Dedifferentiated amniotic fluid mesenchymal stem cell (primary cell): Measurements from ENCODE around the gene MARCHF10.

Experiments used
- DNase-seq: peaks from one replicate; pipeline ENCODE4 v3.0.0-alpha.2; 2016; ENCODE audit errors: extremely low spot score

The MARCHF10 gene

GRCh38 chr17:62717889-62718288 lies 90.2 kb downstream of the MARCHF10 start:
- no peak for DNase-seq

- no peak for DNase-seq
These were observed 90.6 kb downstream of the MARCHF10 start for GRCh38 chr17:62717589-62717855.

GRCh38 chr17:62716834-62717588 lies 91.1 kb downstream of the MARCHF10 start:
- DNase-seq, result no peak

- no peak for DNase-seq
These were observed 92.2 kb downstream of the MARCHF10 start for GRCh38 chr17:62715882-62716390.

DNA sequence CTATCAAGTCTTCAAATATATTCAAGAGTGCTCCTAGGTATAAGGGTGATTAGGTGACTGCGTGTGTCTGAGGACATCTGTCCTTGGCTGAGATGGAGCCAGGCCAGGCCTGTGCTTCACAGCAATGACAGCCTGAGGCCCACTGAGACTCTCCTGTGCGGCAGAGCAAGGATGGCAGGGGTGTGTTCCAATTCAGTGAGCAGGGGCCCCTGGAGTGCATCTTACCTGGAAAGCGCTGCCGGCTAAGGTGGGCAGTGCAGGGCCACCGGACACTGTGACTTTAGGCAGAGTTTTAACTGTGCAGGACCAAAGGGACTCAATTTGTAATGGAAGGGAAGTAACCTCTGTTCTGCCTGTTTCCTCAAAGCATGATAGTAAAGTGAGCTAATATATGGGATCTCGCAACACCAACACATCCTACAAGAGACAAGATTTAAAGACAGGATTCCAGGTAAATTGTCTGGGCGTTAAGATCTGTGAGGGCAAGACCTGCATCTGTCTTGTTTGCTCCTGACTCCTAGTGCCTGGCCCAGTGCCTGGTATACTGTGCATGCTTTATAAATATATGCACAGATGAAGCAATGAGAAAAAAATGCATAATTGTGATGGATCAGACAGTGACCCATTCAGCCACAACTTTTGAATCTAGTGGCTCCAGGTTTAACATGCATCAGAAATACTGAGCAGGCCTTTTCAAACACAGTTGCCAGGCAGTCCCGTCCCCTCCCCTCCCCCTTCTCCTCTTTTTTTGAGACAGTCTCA lies 93.9 kb downstream of the MARCHF10 start:
- no peak for DNase-seq

- DNase-seq, result no peak
These were observed 94.8 kb downstream of the MARCHF10 start for GRCh38 chr17:62713086-62713881.

GRCh38 chr17:62712171-62712581 lies 95.9 kb downstream of the MARCHF10 start:
- DNase-seq, result no peak

- DNase-seq, result no peak
These were observed 99.5 kb downstream of the MARCHF10 start for GRCh38 chr17:62708587-62708986.

- no peak for DNase-seq
These were observed 100.7 kb downstream of the MARCHF10 start for GRCh38 chr17:62707425-62707739.

DNA sequence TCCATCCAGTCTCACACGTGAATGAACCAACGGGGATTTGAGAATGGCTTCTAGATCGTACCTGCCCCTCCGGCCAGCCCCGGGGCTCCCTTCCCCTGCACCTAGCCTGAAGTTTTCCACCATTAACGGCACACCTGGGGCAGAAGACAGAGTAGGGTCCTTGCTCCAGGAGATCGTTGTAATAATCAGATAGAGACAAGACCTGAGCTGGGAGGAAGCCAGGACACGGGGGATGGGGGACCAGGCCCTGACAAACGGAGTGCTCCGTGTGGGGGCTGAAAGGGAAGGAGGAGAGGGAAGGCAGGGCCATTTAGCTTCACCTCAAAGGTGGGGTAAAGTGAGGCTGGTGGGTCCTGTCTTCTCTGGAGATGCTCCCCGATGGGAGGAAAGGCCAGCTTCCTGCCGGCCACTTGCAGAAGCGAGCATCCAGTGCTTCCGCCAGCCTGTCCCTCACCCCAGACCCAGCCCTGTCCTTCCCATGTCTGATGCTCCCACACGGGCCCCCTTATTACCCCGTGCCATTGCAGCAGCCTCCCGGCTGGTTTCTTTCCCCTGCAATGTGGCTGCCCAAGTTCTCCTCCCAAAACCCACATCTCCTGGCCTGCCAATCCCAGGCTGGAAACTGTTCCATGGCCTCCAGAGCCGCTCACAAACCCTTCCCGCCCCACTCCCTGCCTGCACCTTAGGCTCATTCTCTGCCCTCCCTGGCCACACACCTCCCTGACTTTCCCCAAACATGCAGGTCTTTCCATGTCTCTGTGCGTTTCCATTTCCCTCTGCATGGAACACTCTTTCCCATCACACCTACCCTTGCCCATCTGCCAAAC lies 101.3 kb downstream of the MARCHF10 start:
- DNase-seq, result no peak

- no peak for DNase-seq
These were observed 102.1 kb downstream of the MARCHF10 start for GRCh38 chr17:62705778-62706597.

GRCh38 chr17:62705156-62705777 lies 102.8 kb downstream of the MARCHF10 start:
- DNase-seq, result no peak

DNA sequence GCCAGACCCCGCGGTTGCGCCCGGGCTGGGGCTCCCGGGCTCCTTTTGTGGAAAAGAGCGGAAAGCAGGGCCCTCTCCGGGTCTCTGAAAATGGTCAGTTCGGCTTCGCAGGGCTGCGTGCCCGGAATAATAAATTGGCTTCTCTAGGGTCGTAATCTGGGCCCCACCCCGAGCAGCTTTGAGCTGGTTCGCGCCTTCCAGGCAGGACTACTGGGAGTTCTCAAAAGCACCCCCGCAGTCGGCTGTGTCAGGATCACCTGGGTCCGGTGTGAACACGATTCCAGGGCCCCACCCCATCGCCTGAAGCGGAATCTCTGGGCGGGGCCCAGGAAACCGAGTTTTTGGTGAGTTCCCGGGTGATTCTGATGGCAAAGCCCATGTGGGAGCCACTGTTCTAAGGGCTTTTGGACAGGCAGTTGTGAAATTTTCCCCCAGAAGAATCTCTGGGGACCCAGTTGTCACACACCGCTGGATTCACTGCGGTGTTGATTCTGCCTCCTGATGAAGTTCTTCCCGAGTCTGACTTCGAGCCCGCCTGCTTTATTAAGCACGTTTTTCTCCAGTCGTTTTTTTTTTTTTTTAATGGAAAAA lies 103.6 kb downstream of the MARCHF10 start:
- no peak for DNase-seq

DNA sequence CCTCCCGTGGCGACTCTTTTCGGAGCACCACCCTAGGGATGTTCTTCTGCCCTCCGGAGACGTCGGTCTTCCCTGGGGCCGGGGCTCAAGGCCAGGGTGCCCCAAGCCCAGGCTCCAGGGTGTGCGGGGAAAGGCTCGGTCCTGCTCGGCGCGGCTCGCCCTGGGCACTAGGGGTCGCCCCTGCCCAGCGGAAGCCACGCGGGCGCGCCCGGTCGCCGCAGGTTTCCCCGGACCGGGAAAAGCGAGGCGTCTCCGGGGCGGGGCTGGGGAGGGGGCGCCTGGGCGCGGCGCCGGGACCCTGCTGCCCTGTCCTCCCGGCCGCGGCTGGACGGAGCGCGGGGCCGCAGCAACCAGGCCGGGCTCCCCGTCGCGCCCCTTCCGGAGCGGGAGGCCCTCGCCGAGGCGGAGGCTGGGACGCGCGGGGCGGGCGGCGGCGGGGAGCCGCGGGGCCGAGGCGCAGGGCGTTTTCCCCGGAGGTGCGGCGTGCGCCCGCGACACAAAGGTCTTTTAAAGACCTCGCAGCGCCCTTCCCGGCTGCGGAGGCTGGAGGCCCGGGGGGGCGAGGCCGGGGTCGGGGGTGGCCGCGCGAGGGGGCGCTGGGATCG lies 104.2 kb downstream of the MARCHF10 start:
- DNase-seq, result peak; percentile 22

- no peak for DNase-seq
These were observed 104.8 kb downstream of the MARCHF10 start for GRCh38 chr17:62703261-62703775.

- DNase-seq, result no peak
These were observed 105.3 kb downstream of the MARCHF10 start for GRCh38 chr17:62702746-62703260.

DNA sequence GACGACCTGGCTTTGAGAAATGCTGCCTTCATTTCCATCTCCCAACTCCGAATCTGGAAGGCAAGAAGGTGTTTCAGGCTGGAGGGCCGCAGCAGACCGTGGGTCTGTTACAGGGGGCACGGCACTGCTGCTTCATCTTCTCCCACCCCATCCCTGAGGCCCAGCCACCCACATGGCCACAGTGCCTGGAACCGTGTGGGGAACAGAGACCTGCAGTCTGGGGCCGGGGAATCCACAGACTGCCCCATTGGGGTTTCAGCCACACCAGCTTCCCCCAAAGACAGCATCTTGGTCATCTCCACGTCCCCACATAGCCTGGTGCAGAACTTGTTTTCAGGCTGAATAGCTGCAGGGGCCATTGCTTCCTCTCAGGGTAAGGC lies 106.4 kb downstream of the MARCHF10 start:
- no peak for DNase-seq

DNA sequence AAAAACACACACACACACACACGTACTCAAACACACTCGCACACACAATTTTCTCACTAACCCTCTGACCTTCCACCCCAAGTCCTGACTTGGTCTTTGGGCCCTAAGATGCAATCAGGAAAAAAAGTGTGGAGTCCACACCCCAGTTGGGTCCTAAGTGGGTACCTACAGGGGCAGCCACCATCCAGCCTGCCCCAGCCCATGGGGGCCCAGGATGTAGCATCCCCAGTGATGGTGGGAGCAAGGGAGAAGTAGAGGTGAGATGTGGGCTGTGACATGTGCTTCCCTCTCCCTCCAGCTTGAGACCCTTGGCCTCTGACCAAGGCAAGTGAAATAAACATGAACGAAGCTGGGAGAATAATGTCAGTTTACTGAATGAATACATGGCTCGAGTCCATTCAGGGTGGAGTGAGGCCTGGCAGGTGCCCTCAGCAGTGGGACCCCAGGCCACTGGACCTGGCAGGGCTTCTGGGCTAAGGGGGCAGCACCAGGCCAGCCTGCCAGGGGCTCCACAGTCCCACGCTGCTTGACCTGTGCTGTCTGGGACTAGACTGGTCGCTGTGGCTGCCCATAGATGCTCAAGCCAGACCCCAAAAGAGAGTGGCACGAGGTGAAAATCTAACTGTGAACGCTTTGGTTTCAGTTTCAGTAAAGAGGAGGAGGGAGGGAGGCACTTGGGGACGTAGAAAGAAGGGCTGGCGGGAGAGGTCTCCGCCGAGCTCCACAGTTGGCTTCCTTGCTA lies 107.0 kb downstream of the MARCHF10 start:
- DNase-seq, result no peak
